ENCODE results near the gene PRDX1. TPM values are rescaled to one million over a fixed set of nuclear protein-coding genes. Genes with fewer than 3 reads are reported as not detected.

The PRDX1 gene
- total and polyA plus RNA-seq, 2 of the 13 experiments (the other 11 are each of a cell fraction or from before 2014, with no cell fraction given) = 761 to 1,898 TPM

DNA sequence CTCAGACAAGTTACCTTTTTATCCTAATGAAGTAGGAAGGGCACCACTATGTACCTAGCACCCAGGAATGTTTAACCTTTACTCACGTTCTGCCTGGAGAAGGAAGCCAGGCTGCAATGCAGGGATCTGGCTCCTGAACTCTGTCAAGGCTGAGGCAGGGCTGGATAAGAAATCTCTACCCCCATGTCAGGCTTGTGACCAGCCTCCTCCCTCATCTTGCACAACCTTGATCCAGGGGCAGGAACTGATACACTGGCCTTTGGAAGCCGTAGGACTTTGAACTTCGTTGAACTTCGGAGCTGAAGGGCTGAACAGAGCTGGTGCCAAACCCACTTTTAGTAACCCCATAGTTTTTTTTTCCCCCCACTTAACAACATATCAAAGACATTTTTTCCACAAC is 20.9 kb upstream of the PRDX1 start (continued):
- peak; percentile 28; the same call in 1 of the 2 replicates for TF ChIP-seq FOXO1 (CRISPR knock-in tag; IDR thresholded peaks at IDR 0.05)
- TF ChIP-seq, protein P1, sequence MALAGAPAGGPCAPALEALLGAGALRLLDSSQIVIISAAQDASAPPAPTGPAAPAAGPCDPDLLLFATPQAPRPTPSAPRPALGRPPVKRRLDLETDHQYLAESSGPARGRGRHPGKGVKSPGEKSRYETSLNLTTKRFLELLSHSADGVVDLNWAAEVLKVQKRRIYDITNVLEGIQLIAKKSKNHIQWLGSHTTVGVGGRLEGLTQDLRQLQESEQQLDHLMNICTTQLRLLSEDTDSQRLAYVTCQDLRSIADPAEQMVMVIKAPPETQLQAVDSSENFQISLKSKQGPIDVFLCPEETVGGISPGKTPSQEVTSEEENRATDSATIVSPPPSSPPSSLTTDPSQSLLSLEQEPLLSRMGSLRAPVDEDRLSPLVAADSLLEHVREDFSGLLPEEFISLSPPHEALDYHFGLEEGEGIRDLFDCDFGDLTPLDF (CRISPR knock-in tag; IDR thresholded peaks at IDR 0.05) = no peak
- peak; percentile 44; the same call in 1 of the 2 replicates for TF ChIP-seq ZNF431 (CRISPR knock-in tag; IDR thresholded peaks at IDR 0.05; ENCODE audit: borderline replicate concordance, low read depth)
- 0 out of 2 replicates have a peak, but pooled peaks have one; percentile 39 for TF ChIP-seq ZNF816 (CRISPR knock-in tag; IDR thresholded peaks at IDR 0.05; ENCODE audit: borderline replicate concordance)
- no peak for TF ChIP-seq ZNF138 (CRISPR knock-in tag; IDR thresholded peaks at IDR 0.05; ENCODE audit: low read depth)
- TF ChIP-seq PAXIP1 (CRISPR knock-in tag; conservative IDR thresholded peaks at IDR 0.05) = peak; percentile 88
- no peak for TF ChIP-seq ZNF598 (CRISPR knock-in tag; IDR thresholded peaks at IDR 0.05; ENCODE audit: borderline replicate concordance)
- no peak for TF ChIP-seq CEBPZ (IDR thresholded peaks at IDR 0.05; ENCODE audit: low read length)
- no peak for TF ChIP-seq TAF1 (CRISPR knock-in tag; IDR thresholded peaks at IDR 0.05)
- TF ChIP-seq MTA3 (CRISPR knock-in tag; IDR thresholded peaks at IDR 0.05) = no peak
- TF ChIP-seq, protein P2, sequence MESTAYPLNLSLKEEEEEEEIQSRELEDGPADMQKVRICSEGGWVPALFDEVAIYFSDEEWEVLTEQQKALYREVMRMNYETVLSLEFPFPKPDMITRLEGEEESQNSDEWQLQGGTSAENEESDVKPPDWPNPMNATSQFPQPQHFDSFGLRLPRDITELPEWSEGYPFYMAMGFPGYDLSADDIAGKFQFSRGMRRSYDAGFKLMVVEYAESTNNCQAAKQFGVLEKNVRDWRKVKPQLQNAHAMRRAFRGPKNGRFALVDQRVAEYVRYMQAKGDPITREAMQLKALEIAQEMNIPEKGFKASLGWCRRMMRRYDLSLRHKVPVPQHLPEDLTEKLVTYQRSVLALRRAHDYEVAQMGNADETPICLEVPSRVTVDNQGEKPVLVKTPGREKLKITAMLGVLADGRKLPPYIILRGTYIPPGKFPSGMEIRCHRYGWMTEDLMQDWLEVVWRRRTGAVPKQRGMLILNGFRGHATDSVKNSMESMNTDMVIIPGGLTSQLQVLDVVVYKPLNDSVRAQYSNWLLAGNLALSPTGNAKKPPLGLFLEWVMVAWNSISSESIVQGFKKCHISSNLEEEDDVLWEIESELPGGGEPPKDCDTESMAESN (CRISPR knock-in tag; conservative IDR thresholded peaks at IDR 0.05) = peak; percentile 53; the same call in 1 of the 2 replicates
- no peak for TF ChIP-seq KDM3A (CRISPR knock-in tag; IDR thresholded peaks at IDR 0.05; ENCODE audit: low read depth)
- TF ChIP-seq HNRNPL (IDR thresholded peaks at IDR 0.05; ENCODE audit: low read depth, low read length) = no peak
- TF ChIP-seq ZNF235 (CRISPR knock-in tag; IDR thresholded peaks at IDR 0.05; ENCODE audit: borderline replicate concordance) = no peak
- TF ChIP-seq ZZZ3 (CRISPR knock-in tag; IDR thresholded peaks at IDR 0.05; ENCODE audit: borderline replicate concordance) = no peak
- no peak for TF ChIP-seq FOXP1 (IDR thresholded peaks at IDR 0.05)
- no peak; the same call in 1 of the 2 replicates for TF ChIP-seq FOXP1 (CRISPR knock-in tag; IDR thresholded peaks at IDR 0.05)
- TF ChIP-seq SMAD3 (CRISPR knock-in tag; IDR thresholded peaks at IDR 0.05) = 0 out of 2 replicates have a peak, but pooled peaks have one; percentile 41
- no peak for TF ChIP-seq ZNF225 (CRISPR knock-in tag; IDR thresholded peaks at IDR 0.05)
- TF ChIP-seq SOX5 (CRISPR knock-in tag; IDR thresholded peaks at IDR 0.05; ENCODE audit: borderline replicate concordance) = peak; percentile 56; the same call in 1 of the 2 replicates
- TF ChIP-seq SOX13 (IDR thresholded peaks at IDR 0.05) = no peak; the same call in 1 of the 2 replicates
- TF ChIP-seq SOX13 (CRISPR knock-in tag; conservative IDR thresholded peaks at IDR 0.05 in 1 of 2, IDR thresholded peaks at IDR 0.05 in 1 of 2) = peak in 1 of 2 experiments; percentile 76; a peak in 2 of 4 replicates

Data from HepG2 (cell line).